HG03095 (cell line): Measurements from ENCODE around the gene GABRB1.

Source experiments
- ATAC-seq: cut with Tn5 transposase; IDR thresholded peaks from one replicate; pipeline ENCODE4 v1.9.1; 2021; ENCODE audit warnings: moderate library complexity; ENCODE audit not compliant: unreplicated experiment

GABRB1 gene

DNA sequence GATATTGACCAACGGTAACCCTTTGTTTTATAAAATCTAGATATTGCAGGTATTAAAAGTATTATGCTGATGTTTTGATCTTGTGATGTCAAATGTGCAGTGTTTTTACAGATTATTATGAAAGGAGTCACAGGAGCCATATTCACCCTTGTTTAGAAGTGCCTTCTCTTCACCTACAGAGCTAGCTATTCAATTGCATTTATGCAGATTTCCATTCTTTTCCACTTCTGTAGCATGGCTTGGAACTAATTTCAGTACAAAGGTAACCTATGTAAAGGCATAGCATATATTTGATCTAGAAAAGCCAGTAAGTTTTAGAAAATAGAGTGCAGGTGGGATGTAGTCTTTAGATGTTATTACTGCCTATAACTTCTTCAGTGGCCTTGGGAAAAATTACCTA, 176.2 kb downstream of the GABRB1 start:
- ATAC-seq = no peak

DNA sequence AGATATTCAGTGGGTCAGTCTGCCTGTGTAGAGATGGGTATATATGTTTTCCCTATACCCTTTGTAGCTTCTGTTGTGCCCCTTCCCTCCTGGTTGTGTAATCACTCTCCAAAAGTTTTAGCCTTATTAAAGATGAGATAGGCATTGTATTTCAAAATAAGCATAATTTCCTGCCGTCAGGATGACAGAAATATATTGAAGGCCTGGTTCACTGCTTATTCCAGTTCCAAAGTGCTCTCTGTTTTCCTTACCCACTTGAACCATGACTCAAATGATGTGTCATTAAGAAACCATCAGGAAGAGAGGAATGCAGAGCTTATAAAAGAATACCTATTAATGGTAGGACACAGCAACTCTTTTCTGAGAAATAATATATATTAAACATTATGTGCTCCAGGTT, 178.5 kb downstream of the GABRB1 start:
- no peak for ATAC-seq

DNA sequence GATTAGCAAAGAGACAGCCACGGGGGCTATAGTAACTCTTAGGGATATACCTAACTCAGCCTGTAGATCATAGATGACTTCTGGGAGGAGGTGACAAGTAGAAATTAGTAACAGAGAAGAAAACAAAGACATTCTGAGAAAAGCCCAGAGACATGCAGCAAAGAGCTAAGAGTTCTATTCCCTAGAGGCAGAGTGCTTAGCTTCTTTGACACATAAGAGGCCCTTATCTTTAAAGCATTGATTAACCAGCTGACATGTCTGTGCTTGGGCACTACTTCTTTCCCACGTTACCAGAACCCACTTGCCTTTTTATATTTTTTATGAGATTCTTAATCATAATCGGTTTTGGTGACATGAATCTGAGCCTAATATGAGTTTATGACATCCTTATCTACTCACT, 179.5 kb downstream of the GABRB1 start:
- ATAC-seq = no peak

DNA sequence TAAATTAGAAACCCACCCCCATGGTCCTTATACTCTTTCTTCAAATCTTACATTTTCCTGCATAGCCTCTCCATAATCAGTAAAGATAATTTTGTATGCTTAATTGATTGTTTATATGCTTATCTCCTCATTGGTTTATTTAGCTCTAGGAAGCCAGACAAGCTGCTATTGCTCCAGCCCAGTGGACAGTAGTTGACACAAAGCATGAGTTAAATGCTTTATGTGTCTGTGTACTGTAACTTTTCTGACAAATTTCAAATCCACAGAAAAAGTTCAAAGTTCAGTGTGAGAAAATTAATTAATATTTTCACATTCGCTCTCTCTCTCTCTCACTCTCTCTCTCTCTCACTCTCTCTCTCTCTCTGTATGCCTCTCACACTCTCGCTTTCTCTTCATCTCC, 181.7 kb downstream of the GABRB1 start:
- ATAC-seq = no peak

DNA sequence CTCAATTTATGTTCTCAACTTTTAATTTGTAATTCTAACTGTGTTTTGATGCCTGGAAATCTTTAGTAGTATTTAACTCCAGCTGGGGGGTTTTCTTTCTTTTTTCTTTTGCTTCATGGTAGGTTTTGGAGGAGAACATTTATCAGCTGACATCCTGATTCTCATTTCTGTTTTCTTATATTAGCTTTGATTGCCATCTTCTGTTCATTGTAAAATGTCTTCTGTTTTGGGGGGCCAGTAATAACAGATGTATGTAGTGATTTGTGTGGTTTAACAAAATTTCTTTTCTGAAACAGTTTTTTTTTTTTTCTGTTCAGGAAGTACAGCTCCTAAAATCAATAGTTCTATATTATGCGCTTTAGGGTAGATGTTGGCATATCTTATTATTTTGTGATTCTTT, 182.2 kb downstream of the GABRB1 start:
- ATAC-seq = no peak

DNA sequence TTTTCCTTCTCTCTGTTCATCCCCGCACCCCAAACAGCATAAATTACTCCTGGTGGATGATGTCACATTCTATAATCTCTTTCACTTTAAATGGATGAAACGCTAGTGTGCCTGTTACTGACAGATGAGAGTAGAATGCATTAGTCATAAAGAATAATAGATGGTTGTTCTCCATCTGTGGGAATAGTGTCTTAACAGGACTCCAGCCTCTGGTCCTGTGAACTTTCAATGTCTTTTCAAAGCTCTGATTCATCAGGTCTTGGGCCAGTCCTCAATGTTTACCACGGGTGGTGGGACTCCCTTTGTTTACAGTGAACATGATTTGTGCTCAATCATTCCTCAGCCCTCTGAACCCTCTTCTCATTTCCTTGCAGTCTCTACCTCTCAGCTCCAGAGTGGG, 182.6 kb downstream of the GABRB1 start:
- ATAC-seq = no peak

DNA sequence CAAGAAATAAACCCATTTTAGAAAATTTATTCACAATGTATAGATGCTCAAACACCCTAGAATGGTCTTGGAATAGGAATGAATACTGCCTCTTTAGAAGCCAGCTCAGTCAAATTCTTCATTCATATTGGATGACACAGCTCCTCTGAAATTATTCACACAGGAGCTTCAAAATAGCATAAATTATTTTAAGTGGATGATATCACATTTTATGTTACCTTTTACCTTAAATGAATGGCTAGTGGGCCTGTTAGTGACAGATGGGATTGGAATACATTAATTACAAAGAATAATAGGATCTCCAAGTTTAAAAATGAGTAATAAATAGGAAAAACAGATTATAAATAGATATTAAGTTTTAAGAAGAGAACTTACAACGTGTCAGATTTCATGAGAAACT, 184.4 kb downstream of the GABRB1 start:
- ATAC-seq = no peak

DNA sequence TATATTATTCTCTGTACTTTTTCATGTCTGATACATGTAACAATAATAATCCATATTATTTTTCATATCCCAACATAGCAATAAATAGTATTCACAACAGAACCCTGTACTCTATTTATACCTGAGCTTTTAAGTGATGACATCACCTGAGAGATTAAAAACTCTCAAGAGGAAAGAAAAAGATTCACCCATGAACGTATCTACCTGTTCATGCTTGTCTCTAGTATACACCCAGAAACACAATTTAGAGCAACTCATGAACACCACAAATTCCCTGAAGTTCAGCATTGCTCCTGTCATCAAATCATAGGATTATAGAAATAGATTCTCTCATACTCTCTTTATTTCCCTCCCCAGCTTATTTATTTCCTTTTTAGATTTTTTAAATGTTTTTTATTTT, 185.9 kb downstream of the GABRB1 start:
- no peak for ATAC-seq

DNA sequence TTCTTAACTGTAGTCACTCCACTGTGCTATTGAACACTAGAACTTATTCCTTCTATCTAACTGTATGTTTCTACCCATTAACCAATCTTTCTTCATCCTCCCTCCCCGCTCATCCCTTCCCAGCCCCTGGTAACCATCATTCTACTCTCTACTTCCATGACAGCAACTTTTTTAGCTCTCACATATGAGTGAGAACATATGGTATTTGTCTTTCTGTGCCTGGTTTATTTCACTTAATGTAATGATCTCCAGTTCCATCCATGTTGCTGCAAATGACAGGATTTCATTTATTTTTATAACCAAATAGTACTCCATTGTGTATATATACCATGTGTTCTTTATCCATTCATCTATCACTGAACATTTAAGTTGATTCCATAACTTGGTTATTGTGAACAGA, 186.5 kb downstream of the GABRB1 start:
- no peak for ATAC-seq

DNA sequence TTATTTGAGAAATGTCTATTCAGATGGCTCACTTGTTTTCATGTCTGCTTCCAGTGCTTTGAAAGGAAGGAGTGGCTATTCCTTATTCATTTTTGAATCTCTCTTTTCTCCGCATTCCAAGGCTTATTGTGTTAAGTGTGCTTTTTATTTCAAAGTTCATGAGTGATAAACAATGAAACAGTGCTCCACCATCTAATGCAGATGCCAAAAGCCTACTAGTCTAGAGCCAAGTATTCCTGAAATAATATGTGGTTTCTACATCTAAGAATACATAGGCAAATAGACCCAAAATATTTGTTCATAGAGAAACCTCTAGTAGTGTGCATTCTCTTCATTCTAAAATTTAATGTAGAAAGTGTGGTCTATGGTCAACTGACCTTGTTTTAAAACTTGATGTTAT, 187.3 kb downstream of the GABRB1 start:
- ATAC-seq = no peak

DNA sequence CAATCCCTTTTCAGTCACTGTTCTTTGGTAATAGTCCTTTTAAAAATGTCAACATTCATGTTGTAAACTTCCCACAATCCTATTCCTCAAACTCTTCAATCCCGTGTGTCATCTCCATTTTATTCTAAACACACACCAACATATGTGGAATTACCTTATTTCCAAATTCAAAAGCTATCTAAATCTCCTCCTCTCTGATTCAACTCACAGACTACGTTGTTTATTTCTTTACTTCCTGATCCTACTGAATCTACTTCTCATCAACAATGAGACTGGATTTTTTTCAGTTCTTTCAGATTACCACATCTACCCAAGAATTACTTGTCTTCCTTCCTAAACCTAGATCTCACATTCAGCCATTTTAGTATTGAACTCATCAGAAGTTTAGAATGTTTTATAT, 188.2 kb downstream of the GABRB1 start:
- ATAC-seq = no peak

DNA sequence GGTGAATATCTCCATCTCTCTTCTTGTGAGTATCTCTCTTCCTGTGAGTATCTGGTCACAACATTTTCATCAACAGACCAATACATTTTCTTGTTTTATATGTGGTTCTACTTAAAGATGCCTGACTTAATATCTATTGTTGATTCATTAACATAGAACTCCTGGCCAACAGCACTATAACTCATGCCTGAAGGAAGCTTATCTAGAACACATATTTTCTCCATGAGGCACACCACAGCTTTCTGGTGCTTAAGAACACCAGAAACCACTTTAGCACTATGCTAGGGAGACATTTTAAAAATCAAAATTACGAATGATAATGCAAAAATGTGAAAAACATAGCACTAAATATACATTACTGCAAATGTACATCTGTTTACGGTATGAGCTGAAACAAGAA, 190.4 kb downstream of the GABRB1 start:
- ATAC-seq = no peak

DNA sequence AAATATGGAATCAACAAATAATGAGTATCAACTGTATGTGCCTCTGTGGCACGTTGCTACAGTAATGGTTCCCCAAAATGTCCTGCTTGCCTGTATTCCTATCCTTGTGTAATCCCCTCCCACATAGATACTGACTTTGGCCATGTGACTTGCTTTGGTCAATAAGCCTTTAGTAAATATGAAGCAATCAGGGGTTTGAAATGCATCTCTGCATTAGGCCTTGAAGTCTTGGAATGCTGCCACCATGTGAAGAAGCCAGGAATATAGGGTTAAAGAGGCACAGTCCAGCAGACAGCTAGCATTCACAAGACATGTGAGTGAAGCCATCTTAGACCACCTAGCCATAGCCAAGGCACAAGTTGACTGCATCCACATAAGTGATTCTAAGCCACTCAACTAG, 190.9 kb downstream of the GABRB1 start:
- ATAC-seq = no peak

DNA sequence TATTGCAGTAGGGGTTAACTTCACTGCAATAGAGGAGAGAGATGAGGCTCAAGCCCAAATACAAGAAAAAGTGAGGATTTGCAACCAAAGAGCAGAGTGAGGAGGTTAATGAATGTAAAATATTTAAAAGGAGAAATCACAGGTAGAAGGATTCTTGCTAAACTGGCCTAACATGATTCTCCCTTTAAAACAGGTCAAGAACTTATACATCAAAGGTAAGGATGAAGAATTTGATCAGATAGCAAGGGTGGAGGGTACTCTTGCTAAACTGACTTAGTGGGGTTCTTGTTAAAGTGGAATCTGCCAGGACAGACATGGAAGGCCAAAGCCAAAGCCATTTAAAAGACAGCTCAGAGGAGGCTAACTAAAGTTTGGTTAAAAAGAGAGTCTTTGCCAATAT, 193.0 kb downstream of the GABRB1 start:
- no peak for ATAC-seq

DNA sequence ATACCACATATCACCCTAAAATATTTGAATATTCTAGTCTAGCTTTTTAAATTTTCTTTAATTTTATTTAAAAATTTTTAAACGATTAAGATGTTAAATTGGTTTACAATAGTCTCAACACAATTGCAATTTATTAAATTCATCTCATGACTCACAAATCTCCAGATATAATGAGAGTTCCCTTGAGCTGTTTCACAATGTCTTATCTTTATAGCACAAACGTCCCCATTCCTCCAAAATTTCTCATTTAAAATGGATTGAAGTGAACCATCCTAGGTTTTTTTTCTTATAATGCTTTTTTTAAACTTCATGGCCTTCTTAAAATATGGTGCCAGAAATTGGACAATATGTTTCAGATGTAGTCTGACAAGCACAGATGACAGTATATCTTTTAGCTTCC, 204.4 kb downstream of the GABRB1 start:
- ATAC-seq = no peak

DNA sequence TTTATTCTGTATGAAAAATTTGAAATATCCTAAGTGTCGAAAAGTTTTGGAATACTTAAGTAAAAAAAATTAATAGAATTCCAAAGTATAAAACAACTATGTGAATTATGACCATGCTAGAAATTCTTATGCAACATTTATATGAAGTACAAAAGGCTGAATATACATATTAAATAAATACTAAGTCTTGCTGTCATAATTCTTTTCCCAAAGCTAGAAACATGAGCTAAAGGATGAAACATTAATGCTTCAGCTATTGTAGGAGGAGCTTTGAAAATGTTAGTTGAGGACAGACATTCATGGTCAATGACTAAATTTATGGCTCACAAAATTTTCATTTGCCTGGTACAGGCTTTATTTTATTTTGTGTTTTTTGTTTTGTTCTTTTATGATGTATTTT, 207.3 kb downstream of the GABRB1 start:
- ATAC-seq = no peak

DNA sequence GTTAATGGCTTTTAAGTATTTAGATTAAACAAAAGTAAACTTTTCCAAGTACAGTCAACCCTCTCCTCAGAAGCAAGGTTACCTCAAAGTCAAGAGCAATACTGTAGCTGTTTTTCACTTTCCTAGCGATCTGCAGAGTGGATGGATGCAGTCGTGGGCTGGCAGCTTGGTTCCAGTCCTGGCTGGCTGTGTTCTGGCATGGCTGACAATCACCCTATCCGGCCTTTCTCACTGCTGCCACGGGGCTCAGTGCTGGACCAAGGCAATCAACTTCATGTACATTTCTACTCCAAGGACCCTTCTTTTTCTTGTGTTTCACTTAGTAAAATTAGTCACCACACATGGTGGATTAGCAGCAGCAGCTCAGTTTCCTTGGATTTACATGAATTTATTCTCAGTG, 208.3 kb downstream of the GABRB1 start:
- ATAC-seq = no peak

DNA sequence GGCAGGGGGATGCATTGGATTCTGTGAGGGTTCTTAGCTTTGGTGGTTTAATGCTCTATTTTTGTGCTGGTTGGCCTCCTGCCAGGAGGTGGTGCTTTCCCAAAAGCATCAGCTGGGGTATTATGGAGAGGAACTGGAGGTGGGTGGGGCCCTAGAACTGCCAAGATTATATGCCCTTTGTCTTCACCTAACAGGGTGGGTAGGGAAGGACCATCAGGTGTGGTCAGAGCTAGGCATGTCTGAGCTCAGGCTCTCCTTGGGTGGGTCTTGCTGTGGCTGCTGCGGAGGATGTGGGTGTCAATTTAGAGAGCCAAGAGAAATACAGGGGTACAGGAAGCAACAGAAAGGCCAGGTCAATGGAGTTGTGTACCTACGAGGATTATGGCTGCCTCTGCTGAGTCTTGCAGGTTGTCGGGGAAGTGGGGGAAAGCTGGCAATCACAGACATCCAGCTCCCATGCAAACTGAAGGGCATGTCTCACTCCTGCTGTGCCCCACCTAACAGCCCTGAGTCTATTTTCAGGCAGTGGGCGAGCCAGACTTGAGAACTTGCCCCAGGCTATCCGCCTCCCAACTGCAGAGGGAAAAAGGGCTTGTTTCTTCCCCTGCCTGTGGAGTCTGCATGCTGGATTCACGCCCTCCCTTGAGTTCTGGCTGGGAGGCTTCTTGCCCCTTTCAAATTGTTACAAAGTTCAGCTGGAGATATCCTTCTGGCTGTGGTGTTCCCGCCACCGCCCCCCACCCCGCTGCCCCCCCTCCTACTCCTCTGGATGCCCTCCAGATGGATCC, 220.2 kb downstream of the GABRB1 start:
- no peak for ATAC-seq

DNA sequence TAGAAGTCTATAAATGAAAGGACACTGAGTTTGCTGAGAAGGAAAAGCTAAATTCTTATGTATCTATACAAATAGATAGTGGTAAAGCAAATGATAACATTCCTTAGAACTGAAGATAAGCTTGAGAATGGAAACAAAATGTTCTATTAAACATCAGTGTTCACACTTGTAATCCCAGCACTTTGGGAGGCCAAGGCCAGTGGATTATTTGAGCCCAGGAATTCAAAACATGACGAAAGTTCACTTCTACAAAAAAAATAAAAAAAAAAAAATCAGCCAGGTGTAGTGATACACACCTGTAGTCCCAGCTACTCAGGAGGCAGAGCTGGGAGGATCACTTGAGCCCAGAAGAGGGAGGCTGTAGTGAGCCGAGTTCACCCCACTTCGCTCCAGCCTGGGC, 232.4 kb downstream of the GABRB1 start:
- no peak for ATAC-seq

DNA sequence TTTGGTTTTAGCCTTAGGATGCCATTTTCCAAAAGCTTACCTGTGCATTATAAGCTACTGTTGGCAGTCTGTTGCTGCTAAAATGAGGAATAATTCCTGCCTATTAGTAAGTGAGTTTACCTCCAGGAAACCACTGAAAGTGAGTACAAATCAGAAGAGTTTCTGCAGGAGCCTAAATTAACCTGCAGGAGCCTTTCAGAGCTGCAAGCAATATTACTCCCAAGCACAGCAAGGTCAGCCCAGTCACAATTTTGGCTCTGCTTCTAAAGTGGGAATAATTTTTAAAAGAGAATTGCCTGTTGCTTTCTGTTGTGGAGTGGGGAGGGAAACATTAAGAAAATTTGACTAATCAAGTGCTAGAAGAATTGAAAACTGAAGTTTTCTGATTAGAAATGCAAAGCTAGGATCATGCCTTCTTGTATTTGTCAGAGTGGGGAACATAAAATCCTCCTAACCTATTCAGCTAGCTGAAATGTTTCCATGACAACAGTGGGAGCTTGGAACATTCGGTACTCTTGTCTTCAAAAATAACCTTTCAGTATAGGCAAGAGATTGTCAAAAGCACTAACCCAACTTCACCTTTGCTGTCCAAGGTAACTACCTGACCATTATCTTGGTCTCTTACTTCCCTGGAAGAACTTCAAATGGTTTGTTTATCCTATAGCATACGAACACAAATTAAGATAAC, 239.0 kb downstream of the GABRB1 start:
- ATAC-seq = no peak

DNA sequence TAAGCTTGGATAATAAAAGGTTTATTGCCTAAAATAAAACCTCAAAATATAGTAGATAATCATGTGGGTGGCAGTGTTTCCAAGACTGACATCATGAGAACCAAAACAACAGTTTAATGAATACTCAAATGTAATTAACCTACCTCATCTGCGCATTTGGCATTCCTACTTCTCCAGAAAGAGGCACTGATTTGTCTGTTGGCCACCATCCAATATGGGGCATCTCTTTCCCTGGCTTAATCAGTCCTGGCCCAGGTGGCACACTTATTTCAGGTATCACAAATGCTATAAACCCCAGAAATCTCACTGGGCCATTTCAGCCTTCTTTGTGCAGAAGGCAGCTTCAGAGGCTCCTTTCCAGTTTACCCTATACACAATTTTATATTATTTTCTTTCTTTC, 239.9 kb downstream of the GABRB1 start:
- ATAC-seq = no peak

DNA sequence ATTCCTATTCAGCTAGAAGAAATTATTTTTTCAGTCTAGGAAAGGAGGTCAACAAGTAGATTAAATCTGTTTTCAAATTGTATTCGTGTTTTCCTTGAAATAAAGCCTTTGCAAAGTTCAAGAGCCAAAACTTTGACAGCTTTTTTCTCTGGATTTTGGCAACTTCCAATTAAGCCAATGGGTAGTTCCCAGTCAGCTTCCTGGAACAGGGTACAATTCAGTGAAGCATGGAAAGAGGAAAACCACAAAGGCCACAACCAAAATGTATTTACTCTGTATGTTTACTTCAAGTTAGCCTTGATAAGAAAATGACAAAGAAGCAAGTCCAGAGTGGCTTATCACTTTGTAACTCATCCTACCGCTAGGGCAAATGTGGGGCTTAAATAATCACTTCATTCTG, 243.5 kb downstream of the GABRB1 start:
- ATAC-seq = no peak

DNA sequence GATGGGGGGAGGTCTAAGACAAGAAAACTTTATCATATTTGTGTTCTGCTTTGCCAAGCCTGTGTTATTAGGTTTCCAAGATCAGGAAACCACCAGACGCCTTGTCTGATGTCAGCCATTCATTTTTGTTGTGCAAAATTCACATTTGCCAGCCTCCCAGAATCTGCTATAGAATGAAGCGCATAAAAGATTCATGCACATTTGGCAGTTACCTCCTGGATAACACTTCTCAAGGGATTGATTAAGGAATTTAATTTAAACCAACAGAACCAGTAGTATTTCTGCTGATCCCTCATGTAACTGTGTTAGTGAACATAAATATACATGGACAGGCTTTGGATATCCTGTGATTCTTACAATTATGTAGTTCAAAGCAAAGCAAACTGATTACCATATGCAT, 244.2 kb downstream of the GABRB1 start:
- ATAC-seq = no peak
